Spleen (tissue), 11 donors: ENCODE data around the gene DNMT3B. TPM values are rescaled to one million over a fixed set of nuclear protein-coding genes. Genes with fewer than 3 reads are reported as not detected.

ENCODE experiments used
- DNase-seq: peaks from one replicate; pipeline ENCODE4 v3.0.0-alpha.2; 2020
- H3K27ac ChIP-seq, 8 donors: fragments of 200-600 bp; sonication (generic) in 7 of 8; 1 replicate in 4 of 8; 2 replicates in 4 of 8; pipeline versions ENCODE4 v1.5.0 to v1.8.0; 2016 to 2021; ENCODE audit warnings: inconsistent platforms in 4 of 8, mild to moderate bottlenecking in 4 of 8, moderate library complexity in 1 of 8
- H3K27me3 ChIP-seq, 7 donors: fragments of 200-600 bp; sonication (generic) in 6 of 7; replicated peaks in 1 of 7; 1 replicate in 4 of 7; 2 replicates in 3 of 7; pipeline versions ENCODE4 v1.5.0 to v1.8.0; 2016 to 2021; ENCODE audit warnings: inconsistent platforms in 3 of 7, mild to moderate bottlenecking in 1 of 7
- H3K36me3 ChIP-seq, 6 donors: fragments of 200-600 bp; sonication (generic) in 5 of 6; 1 replicate in 4 of 6; 2 replicates in 2 of 6; pipeline versions ENCODE4 v1.5.0 to v1.8.0; 2016 to 2021; ENCODE audit warnings: inconsistent platforms in 2 of 6
- H3K4me1 ChIP-seq, 6 donors: fragments of 200-600 bp; sonication (generic) in 5 of 6; 1 replicate in 3 of 6; 2 replicates in 3 of 6; pipeline versions ENCODE4 v1.5.0 to v1.8.0; 2016 to 2021; ENCODE audit warnings: inconsistent platforms in 3 of 6
- H3K4me3 ChIP-seq, 8 donors: fragments of 200-600 bp; sonication (generic) in 7 of 8; 1 replicate in 4 of 8; 2 replicates in 4 of 8; pipeline versions ENCODE4 v1.5.0 to v1.8.0; 2016 to 2021; ENCODE audit warnings: inconsistent platforms in 4 of 8, mild to moderate bottlenecking in 4 of 8, moderate library complexity in 2 of 8
- H3K9me3 ChIP-seq, 8 donors: fragments of 200-600 bp; sonication (generic) in 7 of 8; 1 replicate in 4 of 8; 2 replicates in 4 of 8; pipeline versions ENCODE4 v1.5.0 to v1.8.0; 2016 to 2021; ENCODE audit warnings: inconsistent platforms in 4 of 8
- POLR2A ChIP-seq, 3 donors: fragments of 450-650 bp; IDR thresholded peaks; one replicate each; pipeline ENCODE4 v1.5.1; 2017; ENCODE audit warnings: antibody characterized with exemption in 3 of 3, mild to moderate bottlenecking in 1 of 3
- POLR2AphosphoS5 ChIP-seq, 3 donors: sonication (generic); formaldehyde crosslinking; IDR thresholded peaks; one replicate each; pipeline ENCODE4 v1.5.1; 2017; ENCODE audit warnings: antibody characterized with exemption in 3 of 3
- WGBS, 5 donors: extraction: QIAGEN DNeasy Blood & Tissue Kit in 3 of 5; methylation state at CpG; one replicate each; pipeline versions ENCODE4 v1.1.5 to v1.1.7; 2013 to 2018; 5-methylcytosine and 5-hydroxymethylcytosine counted together
- intact Hi-C: fragments of 100-400 bp; cut with DNase I; formaldehyde crosslinking; loops from one replicate; pipeline ENCODE4 v1.15.0; 2023; ENCODE audit warnings: low total_unique reads
- polyA plus RNA-seq, 3 donors: library from polyadenylated mRNA; stranded (reverse); fragments of 200-250 nt; gene quantifications; one replicate each; pipeline ENCODE4 v1.2.1, GENCODE V29; 2013
- total RNA-seq, 7 donors: library from RNA; depleted of rRNA in 3 of 7; stranded (reverse); fragments of >200 nt in 3 of 7; fragmentation: NEBNext Ultra II Directional in 4 of 7; extraction: Animal tissue kit (Norgen Biotek cat#: 25700) in 4 of 7; gene quantifications; one replicate each; pipeline versions ENCODE4 v1.1.0 to v1.2.1, GENCODE V29; 2016 to 2021
- TF ChIP-seq, protein P1 (sequence below), 11 experiments: fragments of 200-600 bp in 7 of 11; fragments of 450-650 bp in 4 of 11; sonication (generic) in 4 of 11; IDR thresholded peaks in 8 of 11; conservative IDR thresholded peaks in 3 of 11; 1 replicate in 7 of 11; 2 replicates in 4 of 11; pipeline versions ENCODE4 v1.4.0 to v1.8.0; 2016 to 2021; ENCODE audit warnings: antibody characterized with exemption in 11 of 11, inconsistent platforms in 4 of 11, mild to moderate bottlenecking in 1 of 11
- donor health status: healthy with polysubstance abuse.
- donor health status: DM: no; HTN: no; CAD: no; lungs with moderate emphysema.
- donor health status: DM: no; HTN: no; CAD: no.
- donor health status: Bipolar disorder and iron deficiency.
- donor health status: healthy.
- donor health status: DM: no; HTN: no; CAD: no.
- donor health status: DM: yes; HTN: yes; CAD: no.

Gene DNMT3B
- total and polyA plus RNA-seq, 10 donors: 0.20 to 1.6 (median 0.99) TPM

DNA sequence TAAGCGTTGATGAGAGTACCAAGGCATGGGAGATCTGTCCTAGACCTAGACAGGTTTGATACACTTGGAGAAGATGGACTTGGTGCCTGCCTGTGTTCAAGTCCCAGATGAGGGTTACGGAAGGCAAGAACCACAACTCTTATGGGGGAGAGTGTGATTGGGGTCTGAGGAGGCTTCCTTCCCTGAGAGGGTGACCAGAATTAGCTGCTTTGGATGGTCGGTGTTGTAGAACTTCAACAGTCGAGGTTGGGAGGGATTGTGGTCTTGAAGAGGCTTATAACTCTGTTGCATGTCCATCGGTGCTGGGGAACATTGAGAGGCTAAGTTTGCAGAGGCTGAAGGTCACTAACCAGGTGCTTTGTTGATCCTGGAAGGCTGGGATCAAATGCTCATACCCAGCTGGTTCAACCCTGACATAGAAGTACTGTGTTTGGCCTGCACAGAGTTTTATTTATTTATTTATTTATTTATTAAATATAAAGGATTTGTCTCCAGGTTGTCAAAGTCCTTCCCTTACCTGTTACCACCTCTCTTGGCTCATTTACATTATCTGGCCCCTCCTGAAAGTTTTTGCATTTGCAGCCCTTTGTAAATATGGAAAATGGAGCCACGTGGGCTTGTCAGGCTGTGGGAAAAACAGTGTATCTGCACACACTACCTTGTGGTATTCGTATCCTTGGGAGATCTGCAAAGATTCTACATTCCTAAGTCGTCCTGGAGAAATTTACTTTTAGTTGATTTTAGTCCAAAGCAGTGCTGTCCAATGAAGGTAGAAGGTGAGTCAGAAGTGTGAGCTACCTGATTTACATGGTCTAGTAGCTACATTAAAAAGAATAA is 80.7 kb downstream of the DNMT3B start:
- WGBS, 5 donors: 80 to 92% (median 88%) methylated on average over 8 of the region's 8 CpGs
- DNase-seq: no peak
- Histone ChIP-seq H3K36me3 (peaks cover 2 to 100% (median 77%) of the 10 kb centered on the region in 6 donors), H3K4me3 (no peak overlapping the region), H3K27me3 (no peaks in the 10 kb centered on the region), H3K9me3 (no peaks in the 10 kb centered on the region), H3K27ac (no peak overlapping the region), H3K4me1 (peaks cover 0 to 20% (median 0%) of the 10 kb centered on the region in 6 donors)
- intact Hi-C loops: no loop called here
- no peak for TF ChIP-seq POLR2A (IDR thresholded peaks at IDR 0.05)
- no peak for TF ChIP-seq POLR2AphosphoS5 (IDR thresholded peaks at IDR 0.05)
- TF ChIP-seq, protein P1, sequence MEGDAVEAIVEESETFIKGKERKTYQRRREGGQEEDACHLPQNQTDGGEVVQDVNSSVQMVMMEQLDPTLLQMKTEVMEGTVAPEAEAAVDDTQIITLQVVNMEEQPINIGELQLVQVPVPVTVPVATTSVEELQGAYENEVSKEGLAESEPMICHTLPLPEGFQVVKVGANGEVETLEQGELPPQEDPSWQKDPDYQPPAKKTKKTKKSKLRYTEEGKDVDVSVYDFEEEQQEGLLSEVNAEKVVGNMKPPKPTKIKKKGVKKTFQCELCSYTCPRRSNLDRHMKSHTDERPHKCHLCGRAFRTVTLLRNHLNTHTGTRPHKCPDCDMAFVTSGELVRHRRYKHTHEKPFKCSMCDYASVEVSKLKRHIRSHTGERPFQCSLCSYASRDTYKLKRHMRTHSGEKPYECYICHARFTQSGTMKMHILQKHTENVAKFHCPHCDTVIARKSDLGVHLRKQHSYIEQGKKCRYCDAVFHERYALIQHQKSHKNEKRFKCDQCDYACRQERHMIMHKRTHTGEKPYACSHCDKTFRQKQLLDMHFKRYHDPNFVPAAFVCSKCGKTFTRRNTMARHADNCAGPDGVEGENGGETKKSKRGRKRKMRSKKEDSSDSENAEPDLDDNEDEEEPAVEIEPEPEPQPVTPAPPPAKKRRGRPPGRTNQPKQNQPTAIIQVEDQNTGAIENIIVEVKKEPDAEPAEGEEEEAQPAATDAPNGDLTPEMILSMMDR (IDR thresholded peaks at IDR 0.05 in 8 of 11, conservative IDR thresholded peaks at IDR 0.05 in 3 of 11): no peak

DNA sequence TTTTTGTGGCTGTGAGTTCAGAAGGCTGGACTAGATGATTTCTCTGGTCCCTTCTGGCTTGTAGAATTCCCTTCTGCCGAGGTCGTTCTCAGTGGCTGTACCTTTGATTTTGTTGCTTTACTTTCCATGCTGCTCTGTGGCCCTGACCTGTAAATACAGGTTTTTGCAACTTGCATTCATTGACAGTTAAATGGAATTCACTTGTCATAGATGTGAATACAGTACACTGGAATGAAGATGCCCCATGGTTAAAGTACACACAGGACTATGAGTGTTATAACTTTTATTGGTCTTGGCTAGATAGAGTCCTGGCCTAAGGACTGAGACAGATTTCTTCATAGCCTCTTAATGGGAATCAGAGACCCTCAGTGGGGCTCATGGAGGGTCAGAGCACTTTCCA is 83.6 kb downstream of the DNMT3B start:
- TF ChIP-seq POLR2AphosphoS5 (IDR thresholded peaks at IDR 0.05) (no peak), POLR2A (IDR thresholded peaks at IDR 0.05) (no peak)
- TF ChIP-seq, protein P1 (IDR thresholded peaks at IDR 0.05 in 8 of 11, conservative IDR thresholded peaks at IDR 0.05 in 3 of 11): no peak
- intact Hi-C loops: no loop called here

DNA sequence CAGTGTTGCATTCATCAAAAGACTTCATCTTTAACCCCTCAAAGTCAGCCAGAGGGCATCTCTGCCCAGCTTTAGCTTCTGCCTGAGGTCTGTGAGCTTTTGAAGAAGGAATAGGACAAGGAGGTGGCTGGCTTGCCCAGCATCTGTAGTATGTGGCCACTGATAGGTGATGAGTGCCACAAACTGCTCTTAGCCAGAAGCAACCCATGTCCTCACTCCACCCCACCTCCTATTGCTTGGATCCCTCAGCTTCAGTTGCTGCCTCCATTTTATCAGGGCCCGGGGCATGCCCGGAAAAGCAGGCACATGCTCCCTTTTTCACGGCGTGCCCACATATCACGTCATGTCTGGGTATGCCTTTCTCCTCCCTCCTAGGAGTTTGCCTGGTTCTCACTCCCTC is 84.7 kb downstream of the DNMT3B start:
- TF ChIP-seq POLR2AphosphoS5 (IDR thresholded peaks at IDR 0.05): peak in 1 of 3 donors; percentile 13
- TF ChIP-seq, protein P1 (IDR thresholded peaks at IDR 0.05 in 8 of 11, conservative IDR thresholded peaks at IDR 0.05 in 3 of 11): no peak
- H3K27me3 ChIP-seq: no peaks in the 10 kb centered on the region
- H3K4me3 ChIP-seq: no peak overlapping the region
- H3K4me1 ChIP-seq: peaks cover 0 to 17% (median 3%) of the 10 kb centered on the region in 6 donors
- intact Hi-C loops: no loop called here
- no peaks in the 10 kb centered on the region for H3K9me3 ChIP-seq
- H3K36me3 ChIP-seq: peaks cover 2 to 100% (median 69%) of the 10 kb centered on the region in 6 donors
- no peak for DNase-seq
- WGBS, 5 donors: 95 to 99% (median 98%) methylated on average over 5 of the region's 5 CpGs
- H3K27ac ChIP-seq: no peak overlapping the region

More for the DNA sequence above, 83.6 kb downstream of the DNMT3B start:
- 87 to 100% (median 97%) methylated on average over 2 of the region's 2 CpGs for WGBS, 5 donors
- Histone ChIP-seq H3K36me3 (peaks cover 2 to 100% (median 70%) of the 10 kb centered on the region in 6 donors), H3K27me3 (no peaks in the 10 kb centered on the region), H3K27ac (no peak overlapping the region), H3K4me1 (peaks cover 0 to 22% (median 6%) of the 10 kb centered on the region in 6 donors), H3K9me3 (no peaks in the 10 kb centered on the region), H3K4me3 (no peak overlapping the region)
- no peak for DNase-seq

DNA sequence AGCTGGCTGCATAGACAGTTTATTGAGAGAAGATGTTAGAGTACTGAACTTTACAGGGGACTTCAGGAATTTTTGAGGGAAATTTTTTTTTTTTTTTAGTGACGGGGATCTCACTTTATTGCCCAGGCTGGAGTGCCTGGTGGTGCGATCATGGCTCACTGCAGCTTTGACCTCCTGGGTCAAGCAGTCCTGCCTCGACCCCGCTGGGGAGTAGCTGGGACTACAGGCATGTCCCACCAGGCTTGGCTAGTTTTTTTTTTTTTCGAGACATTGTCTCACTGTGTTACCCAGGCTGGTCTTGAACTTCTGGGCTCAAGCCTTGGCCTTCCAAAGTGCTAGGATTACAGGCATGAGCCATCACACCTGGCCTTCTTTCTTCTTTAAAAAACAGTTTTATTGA is 85.8 kb downstream of the DNMT3B start:
- no peaks in the 10 kb centered on the region for H3K27me3 ChIP-seq
- intact Hi-C loops: no loop called here
- TF ChIP-seq POLR2AphosphoS5 (IDR thresholded peaks at IDR 0.05): no peak
- TF ChIP-seq, protein P1 (IDR thresholded peaks at IDR 0.05 in 8 of 11, conservative IDR thresholded peaks at IDR 0.05 in 3 of 11): no peak
- no peak for TF ChIP-seq POLR2A (IDR thresholded peaks at IDR 0.05)
- H3K9me3 ChIP-seq: no peaks in the 10 kb centered on the region
- peaks cover 0 to 17% (median 3%) of the 10 kb centered on the region in 6 donors for H3K4me1 ChIP-seq
- no peak overlapping the region for H3K27ac ChIP-seq
- peaks cover 0 to 100% (median 66%) of the 10 kb centered on the region in 6 donors for H3K36me3 ChIP-seq
- H3K4me3 ChIP-seq: no peak overlapping the region
- WGBS, 5 donors: 82 to 97% (median 96%) methylated on average over 5 of the region's 5 CpGs
- DNase-seq: no peak
